GM10266 (cell line): ENCODE results near the gene CFTR.

Experiments used
- DNase-seq: peaks from one replicate; pipeline ENCODE4 v3.0.0; 2012; ENCODE audit errors: extremely low spot score
- CTCF ChIP-seq: IDR thresholded peaks from 2 replicates; pipeline ENCODE4 v1.5.1; 2012; ENCODE audit warnings: mild to moderate bottlenecking, low read depth; ENCODE audit not compliant: control insufficient read depth, insufficient read depth; ENCODE audit errors: missing control alignments

CFTR gene

GRCh38 chr7:117560030-117560429 lies 80.2 kb downstream of the CFTR start:
- TF ChIP-seq CTCF, result no peak
- no peak for DNase-seq

GRCh38 chr7:117562759-117563158 lies 82.9 kb downstream of the CFTR start:
- DNase-seq, result no peak
- TF ChIP-seq CTCF, result no peak

- DNase-seq, result no peak
- TF ChIP-seq CTCF, result no peak
Observed at GRCh38 chr7:117564080-117564479, 84.3 kb downstream of the CFTR start.

- DNase-seq, result no peak
- TF ChIP-seq CTCF, result no peak
Observed at GRCh38 chr7:117564627-117565026, 84.8 kb downstream of the CFTR start.

- no peak for DNase-seq
Observed at GRCh38 chr7:117565226-117565625, 85.4 kb downstream of the CFTR start.

GRCh38 chr7:117567781-117568180 lies 88.0 kb downstream of the CFTR start:
- DNase-seq, result no peak
- no peak for TF ChIP-seq CTCF

More at GRCh38 chr7:117565226-117565625, 85.4 kb downstream of the CFTR start:
- TF ChIP-seq CTCF, result no peak

GRCh38 chr7:117572856-117573620 lies 93.2 kb downstream of the CFTR start:
- no peak for TF ChIP-seq CTCF
- DNase-seq, result no peak
